ENCODE data around the gene CUEDC2.

GRCh38 chr10:102480396-102480795, 48.0 kb upstream of the CUEDC2 start:
- TF ChIP-seq, protein P1, sequence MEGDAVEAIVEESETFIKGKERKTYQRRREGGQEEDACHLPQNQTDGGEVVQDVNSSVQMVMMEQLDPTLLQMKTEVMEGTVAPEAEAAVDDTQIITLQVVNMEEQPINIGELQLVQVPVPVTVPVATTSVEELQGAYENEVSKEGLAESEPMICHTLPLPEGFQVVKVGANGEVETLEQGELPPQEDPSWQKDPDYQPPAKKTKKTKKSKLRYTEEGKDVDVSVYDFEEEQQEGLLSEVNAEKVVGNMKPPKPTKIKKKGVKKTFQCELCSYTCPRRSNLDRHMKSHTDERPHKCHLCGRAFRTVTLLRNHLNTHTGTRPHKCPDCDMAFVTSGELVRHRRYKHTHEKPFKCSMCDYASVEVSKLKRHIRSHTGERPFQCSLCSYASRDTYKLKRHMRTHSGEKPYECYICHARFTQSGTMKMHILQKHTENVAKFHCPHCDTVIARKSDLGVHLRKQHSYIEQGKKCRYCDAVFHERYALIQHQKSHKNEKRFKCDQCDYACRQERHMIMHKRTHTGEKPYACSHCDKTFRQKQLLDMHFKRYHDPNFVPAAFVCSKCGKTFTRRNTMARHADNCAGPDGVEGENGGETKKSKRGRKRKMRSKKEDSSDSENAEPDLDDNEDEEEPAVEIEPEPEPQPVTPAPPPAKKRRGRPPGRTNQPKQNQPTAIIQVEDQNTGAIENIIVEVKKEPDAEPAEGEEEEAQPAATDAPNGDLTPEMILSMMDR (IDR thresholded peaks at IDR 0.05; ENCODE audit: low read depth, low read length, poor library complexity, severe bottlenecking) = no peak
- no peak for TF ChIP-seq EZH2phosphoT487 (IDR thresholded peaks at IDR 0.05; ENCODE audit: borderline replicate concordance, low read length)

Measured in DOHH2 (cell line).